ENCODE data around the gene UQCRHL. TPM values are rescaled to one million over a fixed set of nuclear protein-coding genes. Genes with fewer than 3 reads are reported as not detected.
"Not testable (repeated sequence)": the region's sequence is repeated elsewhere in the genome, so short reads cannot be mapped to it uniquely, and the experiment has no call there.

The UQCRHL gene
- 1.4 TPM for polyA plus RNA-seq (2012; ENCODE audit: insufficient read length, low read depth)

DNA sequence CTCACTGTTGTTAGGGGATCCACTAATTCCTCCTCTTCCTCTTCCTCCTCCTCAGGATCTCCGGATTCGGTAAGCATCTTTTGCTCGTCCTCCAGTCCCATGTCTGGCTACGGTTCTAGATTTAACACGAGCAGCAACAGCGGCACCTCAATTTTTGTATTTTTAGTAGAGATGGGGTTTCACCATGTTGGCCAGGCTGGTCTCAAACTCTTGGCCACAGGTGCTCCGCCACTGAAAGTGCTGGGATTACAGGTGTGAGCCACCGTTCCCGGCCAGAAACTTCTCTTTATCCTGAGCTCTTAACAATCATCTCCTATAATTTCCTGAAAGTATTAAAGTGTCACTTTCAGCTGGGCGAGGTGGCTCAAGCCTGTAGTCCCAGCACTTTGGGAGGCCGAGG lies at the start of gene UQCRHL:
Gene UQCRHL (minus strand): TSS at position 101 of the 400 bp plus-strand sequence. CDS start 0 bp downstream, at position 101.
- TF ChIP-seq TAF1 (IDR thresholded peaks at IDR 0.05; ENCODE audit: borderline replicate concordance, insufficient read depth, low read length); FOXP2 (optimal IDR thresholded peaks at IDR 0.05; ENCODE audit: borderline replicate concordance, extremely low read depth, extremely low read length, insufficient read depth); POLR2AphosphoS5 (IDR thresholded peaks at IDR 0.05; ENCODE audit: low read depth, low read length): not testable (repeated sequence)

DNA sequence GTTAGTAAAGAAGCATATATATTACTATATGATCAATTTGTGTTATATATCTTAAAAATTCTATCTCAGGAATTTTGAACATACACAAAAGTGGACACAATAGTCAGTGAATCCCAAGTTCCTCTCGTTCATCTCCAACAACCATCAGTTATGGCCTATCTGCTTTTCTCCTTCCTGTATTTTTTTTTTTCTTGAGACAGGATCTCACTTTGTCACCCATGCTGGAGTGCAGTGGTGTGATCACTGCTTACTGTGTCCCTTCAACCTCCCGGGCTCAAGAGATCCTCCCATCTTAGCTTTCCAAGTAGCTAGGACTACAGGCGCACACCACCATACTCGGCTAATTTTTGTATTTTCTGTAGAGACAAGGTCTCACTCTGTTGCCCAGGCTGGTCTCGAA lies 49.4 kb upstream of the UQCRHL start:
- TF ChIP-seq POLR2AphosphoS5 (IDR thresholded peaks at IDR 0.05; ENCODE audit: low read depth, low read length) = no peak
- no peak for TF ChIP-seq SIN3A (IDR thresholded peaks at IDR 0.05; ENCODE audit: borderline replicate concordance, insufficient read depth, low read length)
- no peak for TF ChIP-seq TAF1 (IDR thresholded peaks at IDR 0.05; ENCODE audit: borderline replicate concordance, insufficient read depth, low read length)
- TF ChIP-seq, protein P1, sequence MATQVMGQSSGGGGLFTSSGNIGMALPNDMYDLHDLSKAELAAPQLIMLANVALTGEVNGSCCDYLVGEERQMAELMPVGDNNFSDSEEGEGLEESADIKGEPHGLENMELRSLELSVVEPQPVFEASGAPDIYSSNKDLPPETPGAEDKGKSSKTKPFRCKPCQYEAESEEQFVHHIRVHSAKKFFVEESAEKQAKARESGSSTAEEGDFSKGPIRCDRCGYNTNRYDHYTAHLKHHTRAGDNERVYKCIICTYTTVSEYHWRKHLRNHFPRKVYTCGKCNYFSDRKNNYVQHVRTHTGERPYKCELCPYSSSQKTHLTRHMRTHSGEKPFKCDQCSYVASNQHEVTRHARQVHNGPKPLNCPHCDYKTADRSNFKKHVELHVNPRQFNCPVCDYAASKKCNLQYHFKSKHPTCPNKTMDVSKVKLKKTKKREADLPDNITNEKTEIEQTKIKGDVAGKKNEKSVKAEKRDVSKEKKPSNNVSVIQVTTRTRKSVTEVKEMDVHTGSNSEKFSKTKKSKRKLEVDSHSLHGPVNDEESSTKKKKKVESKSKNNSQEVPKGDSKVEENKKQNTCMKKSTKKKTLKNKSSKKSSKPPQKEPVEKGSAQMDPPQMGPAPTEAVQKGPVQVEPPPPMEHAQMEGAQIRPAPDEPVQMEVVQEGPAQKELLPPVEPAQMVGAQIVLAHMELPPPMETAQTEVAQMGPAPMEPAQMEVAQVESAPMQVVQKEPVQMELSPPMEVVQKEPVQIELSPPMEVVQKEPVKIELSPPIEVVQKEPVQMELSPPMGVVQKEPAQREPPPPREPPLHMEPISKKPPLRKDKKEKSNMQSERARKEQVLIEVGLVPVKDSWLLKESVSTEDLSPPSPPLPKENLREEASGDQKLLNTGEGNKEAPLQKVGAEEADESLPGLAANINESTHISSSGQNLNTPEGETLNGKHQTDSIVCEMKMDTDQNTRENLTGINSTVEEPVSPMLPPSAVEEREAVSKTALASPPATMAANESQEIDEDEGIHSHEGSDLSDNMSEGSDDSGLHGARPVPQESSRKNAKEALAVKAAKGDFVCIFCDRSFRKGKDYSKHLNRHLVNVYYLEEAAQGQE (IDR thresholded peaks at IDR 0.05; ENCODE audit: insufficient read depth in 1 of 2, low read depth in 2 of 2, low read length in 2 of 2) = no peak
- no peak for TF ChIP-seq FOXP2 (optimal IDR thresholded peaks at IDR 0.05; ENCODE audit: borderline replicate concordance, extremely low read depth, extremely low read length, insufficient read depth)

DNA sequence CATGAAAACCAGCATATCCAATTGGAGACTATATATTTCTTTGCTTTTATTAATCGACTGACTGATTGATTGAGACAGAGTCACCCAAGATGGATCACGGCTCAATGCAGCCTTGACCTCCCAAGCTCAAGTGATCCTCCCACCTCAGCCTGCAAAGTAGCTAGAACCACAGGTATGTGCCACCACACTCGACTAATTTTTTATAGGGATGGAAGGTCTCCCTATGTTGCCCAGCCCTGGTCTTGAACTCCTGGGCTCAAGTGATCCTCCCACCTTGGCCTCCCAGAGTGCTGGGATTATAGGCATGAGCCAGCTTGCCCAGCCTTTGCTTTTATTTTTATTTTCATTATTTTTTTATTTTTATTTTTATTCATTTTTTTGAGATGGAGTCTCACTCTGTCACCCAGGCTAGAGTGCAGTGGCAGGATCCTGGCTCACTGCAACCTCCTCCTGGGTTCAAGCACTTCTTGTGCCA lies 45.4 kb upstream of the UQCRHL start:
- TF ChIP-seq POLR2AphosphoS5 (IDR thresholded peaks at IDR 0.05; ENCODE audit: low read depth, low read length) (no peak), SIN3A (IDR thresholded peaks at IDR 0.05; ENCODE audit: borderline replicate concordance, insufficient read depth, low read length) (no peak), TAF1 (IDR thresholded peaks at IDR 0.05; ENCODE audit: borderline replicate concordance, insufficient read depth, low read length) (no peak), FOXP2 (optimal IDR thresholded peaks at IDR 0.05; ENCODE audit: borderline replicate concordance, extremely low read depth, extremely low read length, insufficient read depth) (no peak)
- TF ChIP-seq, protein P1 (IDR thresholded peaks at IDR 0.05; ENCODE audit: insufficient read depth in 1 of 2, low read depth in 2 of 2, low read length in 2 of 2) = no peak

DNA sequence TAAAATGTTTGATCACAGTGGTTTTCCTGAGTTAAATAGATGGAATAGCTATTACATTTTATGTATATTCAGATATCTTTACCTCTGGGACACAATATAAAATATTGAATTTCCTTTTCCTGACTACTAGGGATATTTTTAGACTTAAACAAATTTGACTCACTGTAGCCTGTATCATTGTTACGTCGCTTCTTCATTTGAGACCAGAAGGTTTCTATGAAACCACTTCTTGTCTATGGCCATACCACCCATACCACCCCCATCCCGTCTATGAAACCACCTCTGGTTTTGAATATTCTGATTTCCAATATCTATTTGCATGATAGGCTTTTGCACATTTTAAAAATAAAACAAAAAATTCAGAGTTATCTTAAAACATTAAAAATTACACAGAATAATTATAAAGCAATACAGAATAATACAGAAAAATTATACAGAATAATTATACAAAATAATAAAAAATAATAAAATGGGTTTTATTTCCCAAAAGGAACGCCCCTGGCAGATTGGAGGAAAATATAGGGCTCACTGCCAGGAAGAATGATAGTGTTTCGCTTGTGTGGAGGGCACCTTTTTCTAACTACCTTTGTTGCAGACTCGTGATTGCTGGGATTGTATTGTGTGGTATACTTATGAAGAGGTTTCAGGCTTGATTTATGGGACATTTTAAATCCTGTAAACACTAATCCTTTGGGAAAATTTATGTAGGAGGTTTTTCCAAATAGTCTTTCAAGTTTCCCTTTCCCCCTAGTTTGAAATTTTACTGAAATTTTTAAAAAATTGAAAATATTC lies 44.8 kb upstream of the UQCRHL start:
- TF ChIP-seq POLR2AphosphoS5 (IDR thresholded peaks at IDR 0.05; ENCODE audit: low read depth, low read length) (no peak), TAF1 (IDR thresholded peaks at IDR 0.05; ENCODE audit: borderline replicate concordance, insufficient read depth, low read length) (no peak)
- TF ChIP-seq, protein P1 (IDR thresholded peaks at IDR 0.05; ENCODE audit: insufficient read depth in 1 of 2, low read depth in 2 of 2, low read length in 2 of 2) = no peak

DNA sequence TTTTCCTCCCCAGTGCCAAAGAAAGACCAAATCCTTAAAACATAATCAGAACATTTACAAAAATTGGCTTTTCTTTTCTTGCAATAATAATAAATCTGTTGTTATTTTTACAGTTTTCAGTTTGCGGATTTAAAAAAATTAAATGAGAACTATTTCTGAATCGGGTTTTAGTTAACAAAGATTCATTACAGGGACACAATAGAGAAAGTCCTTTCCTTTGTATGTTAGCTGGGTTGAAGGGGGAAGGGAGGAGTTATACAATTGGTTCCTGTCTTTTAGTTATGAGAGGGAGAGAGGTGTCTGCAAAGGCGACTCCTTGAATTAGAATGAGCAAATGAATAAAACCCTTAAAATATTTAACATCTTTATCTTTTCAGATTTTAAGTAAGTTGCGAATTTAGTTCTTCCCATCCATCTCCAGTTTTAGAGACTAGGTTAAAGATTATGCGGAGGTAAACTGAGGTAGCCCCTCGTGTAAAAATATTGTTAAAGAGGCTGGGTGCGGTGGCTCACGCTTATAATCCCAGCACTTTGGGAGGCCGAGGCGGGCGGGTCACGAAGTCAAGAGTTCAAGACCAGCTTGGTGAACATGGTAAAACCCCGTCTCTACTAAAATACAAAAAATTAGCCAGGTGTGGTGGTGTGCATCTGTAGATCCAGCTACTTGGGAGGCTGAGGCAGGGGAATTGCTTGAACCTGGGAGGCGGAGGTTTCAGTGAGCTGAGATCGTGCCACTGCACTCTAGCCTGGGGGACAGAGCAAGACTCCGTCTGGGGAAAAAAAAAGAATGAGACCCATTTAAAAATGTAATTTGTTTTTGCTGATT lies 44.0 kb upstream of the UQCRHL start:
- no peak for TF ChIP-seq SIN3A (IDR thresholded peaks at IDR 0.05; ENCODE audit: borderline replicate concordance, insufficient read depth, low read length)
- no peak for TF ChIP-seq TAF1 (IDR thresholded peaks at IDR 0.05; ENCODE audit: borderline replicate concordance, insufficient read depth, low read length)
- TF ChIP-seq POLR2AphosphoS5 (IDR thresholded peaks at IDR 0.05; ENCODE audit: low read depth, low read length) = no peak
- no peak for TF ChIP-seq FOXP2 (optimal IDR thresholded peaks at IDR 0.05; ENCODE audit: borderline replicate concordance, extremely low read depth, extremely low read length, insufficient read depth)
- TF ChIP-seq, protein P1 (IDR thresholded peaks at IDR 0.05; ENCODE audit: insufficient read depth in 1 of 2, low read depth in 2 of 2, low read length in 2 of 2) = no peak

Data from PFSK-1 (cell line).